GM21576 (cell line): ENCODE measurements around the gene KAT2B.

Experiments used
- ATAC-seq: cut with Tn5 transposase; IDR thresholded peaks from one replicate; pipeline ENCODE4 v1.9.1; 2021; ENCODE audit warnings: mild to moderate bottlenecking, moderate library complexity; ENCODE audit not compliant: unreplicated experiment

KAT2B gene

DNA sequence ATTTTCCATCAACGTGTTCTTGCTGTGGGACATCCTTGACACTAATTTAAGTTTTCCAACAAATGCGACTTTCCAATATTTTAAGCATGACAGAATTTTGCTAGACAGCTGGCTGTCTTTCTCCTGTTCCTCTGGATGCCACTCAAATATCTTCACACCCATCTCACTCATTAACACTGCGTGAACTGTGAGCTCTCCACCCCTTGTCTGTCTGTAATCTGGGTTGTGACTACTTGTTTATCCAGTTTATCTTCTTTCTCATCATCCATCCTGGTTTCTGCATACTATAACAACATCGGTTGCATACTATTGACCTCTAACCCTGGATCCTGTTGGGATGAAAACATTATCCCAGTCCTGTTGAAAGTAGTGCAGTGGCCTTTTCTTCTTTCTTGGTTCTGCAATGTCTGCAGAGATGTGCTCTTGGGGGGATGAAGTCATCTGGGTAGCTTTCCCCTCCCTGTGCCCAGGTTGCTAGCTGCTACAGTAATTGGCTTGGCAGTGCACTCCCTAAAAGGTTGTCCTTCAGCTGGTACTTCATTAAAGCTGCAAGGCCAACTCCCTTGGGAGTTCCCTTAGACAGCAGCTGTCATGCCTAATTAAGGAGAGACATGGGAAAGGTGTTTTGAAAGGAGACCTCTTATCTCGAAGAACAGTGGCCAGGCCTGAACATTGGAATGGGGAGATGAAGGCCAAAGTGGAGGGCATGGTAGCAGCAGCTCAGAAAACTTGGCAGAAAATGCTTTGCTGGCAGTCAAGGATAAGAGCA lies 24.7 kb downstream of the KAT2B start:
- no peak for ATAC-seq

DNA sequence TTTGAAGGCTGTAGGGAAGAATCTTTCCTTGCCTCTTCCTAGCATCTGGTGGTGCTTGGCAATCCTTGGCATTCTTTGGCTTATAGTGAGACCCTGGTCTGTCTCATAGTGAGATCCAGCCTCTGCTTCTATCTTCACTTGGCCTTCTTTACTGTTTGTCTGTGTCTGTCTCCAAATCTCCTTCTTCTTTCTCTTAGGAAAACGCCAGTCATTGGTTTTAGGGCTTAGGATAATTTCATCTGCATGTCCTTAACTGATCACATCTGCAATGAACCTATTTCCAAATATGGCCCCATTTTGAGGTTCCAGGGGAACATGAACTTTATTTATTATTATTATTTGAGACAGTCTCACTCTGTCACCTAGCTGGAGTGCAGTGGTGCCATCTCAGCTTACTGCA lies 25.8 kb downstream of the KAT2B start:
- ATAC-seq, result no peak

DNA sequence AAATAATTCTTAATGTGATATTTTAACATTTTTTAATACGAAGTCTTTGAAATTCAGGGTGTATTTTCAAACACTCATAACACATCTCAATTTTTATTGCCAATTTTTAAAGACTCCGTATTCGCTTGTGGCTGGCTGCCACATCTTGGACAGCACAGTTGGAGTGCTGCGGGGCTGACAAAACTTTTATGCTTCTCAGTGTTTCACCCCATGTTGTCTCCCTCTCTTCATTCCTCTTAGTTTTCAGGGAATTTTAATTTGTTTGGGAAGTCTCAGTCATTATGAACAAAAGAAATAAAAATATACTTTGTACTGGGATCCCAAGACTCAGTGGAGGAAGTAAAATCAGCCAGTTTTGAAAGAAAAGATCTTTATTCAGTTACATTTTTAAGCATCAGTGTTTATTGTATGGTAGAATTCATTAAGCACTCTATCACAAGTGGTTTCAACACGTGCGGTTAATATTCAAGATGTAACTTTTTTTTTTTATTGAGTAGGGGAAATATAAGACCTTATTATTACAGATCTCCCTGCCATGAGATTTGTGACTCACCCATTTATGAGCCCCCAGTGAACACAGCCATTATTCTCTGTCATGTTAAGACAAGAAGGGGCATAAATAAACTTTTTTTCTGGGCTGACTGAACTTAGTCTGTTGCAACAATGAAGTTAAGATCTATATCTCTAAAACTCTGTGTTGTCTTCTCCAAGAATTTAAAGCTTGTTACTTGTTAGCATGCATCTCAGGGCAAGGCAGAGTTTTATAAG lies 26.8 kb downstream of the KAT2B start:
- no peak for ATAC-seq

DNA sequence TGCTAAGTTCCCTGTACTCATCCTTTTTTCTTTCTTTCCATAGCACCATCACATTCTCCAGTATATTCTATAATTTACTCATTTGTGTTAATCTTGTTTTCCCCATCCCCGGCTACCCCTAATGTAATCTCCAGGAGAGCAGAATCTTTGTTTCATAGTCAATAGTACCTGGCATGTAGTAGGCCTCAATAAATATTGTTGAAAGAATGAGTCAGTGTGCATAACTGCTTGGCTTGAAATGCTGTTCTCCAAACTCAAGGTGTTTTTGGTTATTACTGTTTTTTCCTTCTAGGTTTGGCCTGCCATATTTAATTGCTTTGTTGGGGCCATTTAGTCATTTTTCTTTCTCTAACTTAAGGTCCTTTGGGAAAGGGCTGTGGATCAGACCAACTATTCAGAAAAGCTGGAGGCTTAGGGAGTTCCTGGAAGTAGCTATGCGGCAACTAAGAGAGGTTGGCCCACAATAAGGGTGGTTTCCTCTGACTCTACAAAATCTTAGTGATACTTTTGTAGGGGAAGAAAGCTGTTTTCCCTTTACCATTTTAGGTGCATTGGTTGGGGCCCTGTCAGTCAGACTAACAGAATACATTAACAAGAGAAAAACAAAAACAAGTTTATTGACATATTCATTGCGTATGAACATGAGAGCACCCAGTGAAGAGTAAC lies 28.4 kb downstream of the KAT2B start:
- ATAC-seq, result no peak

DNA sequence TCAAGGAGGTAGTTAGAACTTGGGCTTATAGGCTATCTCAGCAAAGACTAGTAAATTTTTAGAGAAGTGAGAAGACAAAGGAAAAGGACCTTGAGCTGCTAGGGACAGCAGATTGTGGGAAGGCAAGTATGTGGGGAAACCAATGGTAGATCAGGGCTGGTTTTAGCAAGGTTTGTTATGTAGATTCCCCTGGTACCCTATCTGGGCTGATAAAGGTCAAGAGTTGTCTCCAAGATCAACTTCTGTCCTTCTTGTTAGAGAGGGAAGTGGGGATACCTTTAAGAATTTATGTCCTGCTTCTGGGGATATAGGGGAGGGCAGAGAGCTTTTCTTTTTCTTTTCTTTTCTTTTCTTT lies 28.9 kb downstream of the KAT2B start:
- no peak for ATAC-seq

DNA sequence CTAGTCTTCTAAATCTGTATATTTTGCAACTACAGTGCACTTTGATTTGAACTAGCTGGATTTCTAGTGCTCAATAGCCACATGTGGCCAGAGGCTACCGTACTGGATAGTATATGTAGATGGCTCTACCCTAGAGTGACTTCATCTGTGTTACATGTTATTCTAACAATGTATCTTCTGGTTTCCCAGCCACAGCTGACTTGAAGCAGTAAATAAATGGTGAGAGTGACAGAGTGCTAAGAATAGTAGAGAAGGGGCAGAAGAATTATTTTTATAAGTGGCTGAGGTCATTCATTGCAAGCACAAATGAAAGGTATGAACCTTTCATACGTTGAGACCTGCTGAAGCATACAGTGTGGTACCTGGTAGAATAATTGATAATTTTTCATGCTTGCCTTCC lies 30.9 kb downstream of the KAT2B start:
- ATAC-seq, result no peak

DNA sequence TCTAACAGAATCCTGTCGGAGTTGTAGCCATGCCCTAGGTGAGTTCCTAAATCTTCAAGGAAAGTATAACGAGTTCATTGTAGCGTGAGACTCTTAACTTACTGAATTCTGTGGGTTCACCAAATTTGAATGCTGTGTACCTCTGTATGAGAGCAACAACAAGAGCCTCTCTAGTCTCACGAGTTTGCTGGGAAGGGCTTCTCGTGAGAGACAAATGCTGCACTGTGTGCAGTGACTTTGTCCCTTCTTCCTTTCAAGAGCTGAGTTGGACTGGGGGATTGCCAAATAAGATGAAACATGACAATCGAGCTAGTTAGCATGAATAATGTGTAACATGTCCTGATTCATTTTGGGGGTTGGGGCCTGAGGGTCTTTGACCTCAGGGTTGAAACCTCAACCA lies 32.2 kb downstream of the KAT2B start:
- ATAC-seq, result no peak

DNA sequence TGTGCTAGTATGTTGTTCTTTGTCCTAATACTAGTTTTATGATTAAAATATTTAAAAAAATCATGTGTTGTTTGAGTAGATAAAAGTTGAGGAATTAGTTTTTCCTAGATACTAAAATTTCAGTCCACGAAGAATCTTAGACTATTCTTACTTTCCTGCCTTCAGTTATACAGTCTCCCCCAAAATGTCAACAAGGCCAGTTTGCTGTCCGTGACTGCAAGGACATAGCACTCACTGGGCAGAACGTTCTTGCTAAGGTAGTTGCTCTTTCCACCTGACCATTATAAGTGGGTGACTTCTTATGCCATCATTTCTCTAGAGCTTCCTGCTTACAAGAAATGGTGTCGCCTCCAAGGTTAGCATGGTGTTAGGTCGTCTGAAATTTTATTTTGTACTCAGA lies 32.8 kb downstream of the KAT2B start:
- no peak for ATAC-seq

DNA sequence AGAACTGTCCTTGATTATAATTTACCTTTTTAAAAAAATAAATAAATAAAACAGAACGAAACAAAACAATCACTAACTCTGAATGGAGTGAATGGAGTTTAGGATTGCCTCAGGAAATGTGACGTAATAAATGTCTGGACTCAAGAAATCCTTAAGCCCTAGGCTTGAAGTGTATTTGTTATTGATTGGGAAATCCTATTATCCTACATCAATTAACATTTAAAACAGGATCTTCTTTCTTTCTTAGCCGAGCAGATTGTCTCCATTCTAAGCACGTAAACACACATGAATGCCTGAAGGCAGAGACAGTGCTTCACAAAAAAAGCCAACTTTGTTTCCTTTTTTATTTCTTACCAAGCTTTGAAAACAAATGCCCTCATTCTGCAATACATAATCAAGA lies 33.4 kb downstream of the KAT2B start:
- no peak for ATAC-seq

DNA sequence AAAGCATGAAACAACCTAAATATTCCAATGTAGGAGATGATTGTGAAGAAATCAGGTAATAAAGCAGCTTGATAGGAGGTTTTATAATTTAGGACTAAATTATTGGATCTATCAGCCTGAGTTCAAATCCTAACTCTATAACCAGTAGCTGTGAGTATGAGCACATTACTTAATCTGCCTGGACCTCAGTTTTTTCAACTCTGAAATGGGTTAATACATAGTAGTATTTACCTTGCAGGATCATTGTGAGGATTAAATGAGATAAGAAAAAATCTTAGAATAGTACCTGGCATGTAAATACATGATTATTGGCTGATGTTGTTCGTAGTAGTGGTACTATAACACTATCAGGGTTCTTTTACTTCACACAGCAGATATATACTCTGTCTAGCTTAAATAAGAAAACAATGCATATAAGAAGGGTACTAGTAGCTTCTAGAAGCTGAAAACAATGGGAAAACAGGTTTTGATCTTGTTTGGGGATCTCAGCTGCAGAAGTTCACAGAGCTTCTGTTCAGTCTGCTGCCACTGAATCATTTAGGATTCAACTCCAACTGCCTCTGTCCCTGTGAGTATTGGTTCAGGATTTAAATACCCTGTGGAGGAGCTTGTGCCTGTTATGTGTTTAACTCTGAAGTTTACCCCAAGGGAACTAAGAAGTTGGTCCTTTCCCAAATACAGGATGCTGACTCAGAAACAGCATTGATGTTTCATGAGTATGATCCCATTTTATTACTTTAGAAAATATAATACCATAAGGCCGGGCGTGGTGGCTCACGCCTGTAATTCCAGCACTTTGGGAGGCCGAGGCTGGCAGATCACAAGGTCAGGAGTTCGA lies 34.2 kb downstream of the KAT2B start:
- ATAC-seq, result no peak

DNA sequence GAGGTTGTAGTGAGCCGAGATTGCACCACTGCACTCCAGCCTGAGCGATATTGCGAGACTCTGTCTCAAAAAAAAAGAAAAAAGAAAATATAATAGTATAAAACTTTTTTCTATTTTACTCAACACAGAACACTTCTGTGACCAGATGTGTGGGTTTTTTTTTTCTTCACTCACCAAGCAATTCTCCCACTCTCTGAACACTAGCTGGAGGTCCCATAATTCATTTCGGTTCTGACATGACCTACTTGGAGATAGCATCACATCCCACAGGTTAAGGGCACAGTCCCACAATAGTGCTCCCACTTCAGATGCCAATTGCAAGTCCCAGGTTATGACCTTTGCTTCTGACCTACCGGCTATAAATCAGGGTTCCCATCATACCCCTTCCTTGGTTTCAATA lies 35.0 kb downstream of the KAT2B start:
- ATAC-seq, result no peak

DNA sequence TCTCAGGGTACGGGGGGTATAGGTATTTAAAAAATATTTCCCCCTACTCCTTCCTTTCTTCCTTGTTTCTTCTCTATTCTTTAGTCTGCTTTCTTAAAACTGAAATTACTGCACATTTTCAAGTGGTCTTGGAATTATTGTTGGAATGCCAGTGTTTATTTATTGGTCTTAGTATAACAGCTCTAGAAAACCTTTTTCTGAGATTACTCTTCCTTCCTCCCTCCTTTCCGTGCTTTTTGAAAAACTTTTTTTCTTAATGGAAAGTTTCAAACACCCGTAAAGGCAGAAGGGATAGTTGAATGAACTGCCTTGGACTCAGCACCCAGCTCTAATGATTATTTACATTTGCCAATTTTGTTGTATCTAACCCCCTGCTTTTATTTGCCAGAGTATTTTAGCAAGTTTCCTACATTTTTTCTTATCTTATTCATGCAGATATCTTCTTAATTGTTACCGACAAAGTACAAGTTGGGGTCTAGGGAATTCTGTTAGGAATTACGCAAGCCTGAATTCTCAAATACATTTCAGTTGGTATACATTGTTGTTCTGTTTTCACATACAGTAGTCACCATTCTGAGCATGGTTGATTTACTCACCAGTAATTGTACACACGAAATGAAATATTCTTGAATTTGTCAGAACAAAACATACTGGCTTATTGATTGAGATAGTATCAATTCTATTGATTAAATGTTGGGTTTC lies 36.2 kb downstream of the KAT2B start:
- no peak for ATAC-seq

DNA sequence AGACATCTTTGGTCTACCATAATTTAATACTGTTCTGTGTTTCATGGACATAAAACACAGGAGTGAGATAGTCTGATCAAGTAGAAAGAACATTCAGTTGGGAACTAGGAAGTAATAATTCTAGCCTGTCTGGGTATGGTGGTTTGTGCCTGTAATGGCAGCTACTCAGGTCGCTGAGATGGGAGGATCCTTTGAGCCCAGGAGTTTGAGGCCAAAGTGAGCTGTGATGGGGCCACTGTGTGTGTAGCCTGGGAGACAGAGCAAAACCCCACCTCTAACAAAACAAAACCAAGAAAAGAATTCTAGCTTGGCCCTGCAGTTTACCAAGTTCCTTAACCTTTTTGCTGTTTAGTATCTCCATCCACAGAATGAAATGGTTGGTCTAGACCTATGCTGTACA lies 36.8 kb downstream of the KAT2B start:
- ATAC-seq, result no peak

DNA sequence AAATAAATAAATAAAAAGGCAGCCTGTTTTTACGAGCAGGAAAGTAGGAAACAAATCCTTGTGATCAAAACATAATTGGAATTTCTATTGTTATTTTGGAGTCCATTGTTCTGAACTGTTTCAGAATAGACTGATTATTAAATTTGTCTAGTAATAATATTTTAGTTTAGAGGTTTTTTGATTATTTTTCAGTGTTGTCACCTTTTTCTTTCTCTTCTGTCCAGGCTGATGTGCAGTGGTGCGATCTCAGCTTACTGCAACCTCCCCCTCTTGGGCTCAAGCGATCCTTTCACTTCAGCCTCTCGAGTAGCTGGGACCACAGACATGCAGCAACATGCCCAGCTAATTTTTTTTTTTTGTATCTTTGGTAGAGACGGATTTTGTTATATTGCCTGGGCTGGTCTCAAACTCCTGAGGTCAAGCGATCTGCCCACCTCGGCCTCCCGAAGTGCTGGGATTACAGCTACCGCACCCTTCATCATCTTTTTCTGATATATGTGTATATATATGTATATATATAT lies 38.0 kb downstream of the KAT2B start:
- ATAC-seq, result no peak

DNA sequence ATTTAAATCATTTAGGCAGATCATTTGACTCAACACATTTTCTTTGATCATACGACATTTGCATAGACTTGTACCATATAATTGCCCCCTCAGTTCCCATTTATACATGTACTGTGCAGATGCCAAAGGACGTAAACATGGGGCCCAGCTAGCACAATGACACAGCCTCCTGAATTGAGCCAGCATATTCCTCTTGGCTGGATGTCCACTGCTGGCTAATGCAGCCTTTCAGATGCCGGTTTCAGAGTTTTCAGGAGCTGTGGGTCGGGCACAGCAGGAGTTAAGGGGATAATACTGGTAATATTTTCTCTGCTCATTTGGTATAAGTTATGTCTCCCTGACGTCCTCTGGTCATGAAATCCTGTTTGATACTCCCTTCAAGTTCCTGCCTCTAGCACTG lies 39.4 kb downstream of the KAT2B start:
- no peak for ATAC-seq

DNA sequence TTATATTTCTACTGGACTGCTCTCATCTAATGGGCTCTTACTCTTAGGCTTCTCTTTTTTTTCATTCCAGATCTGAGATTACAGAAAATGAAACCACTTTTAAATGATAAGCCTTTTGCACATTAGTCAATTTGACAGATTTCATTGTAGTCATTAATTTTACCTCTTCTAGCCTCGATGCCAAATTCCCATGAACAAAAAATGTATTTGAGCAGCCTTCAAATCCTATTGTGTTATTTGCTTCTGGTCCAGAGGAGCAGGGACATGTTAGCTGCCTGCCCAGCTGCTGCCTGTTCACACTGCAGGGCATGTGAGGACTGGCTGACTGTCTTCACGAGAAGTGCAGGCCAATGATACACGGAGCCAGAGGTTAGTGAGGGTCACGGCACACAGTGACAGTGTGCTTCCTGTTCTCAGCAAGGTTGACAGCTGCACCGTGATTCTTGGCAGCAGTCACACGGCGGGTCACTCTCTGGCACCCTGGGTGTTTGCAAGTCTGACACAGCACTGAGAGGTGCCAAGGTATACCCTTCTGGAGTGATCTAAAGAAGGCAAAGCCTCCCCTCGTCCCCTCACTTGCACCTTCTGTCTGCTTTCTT lies 40.8 kb downstream of the KAT2B start:
- peak; percentile 91 for ATAC-seq

DNA sequence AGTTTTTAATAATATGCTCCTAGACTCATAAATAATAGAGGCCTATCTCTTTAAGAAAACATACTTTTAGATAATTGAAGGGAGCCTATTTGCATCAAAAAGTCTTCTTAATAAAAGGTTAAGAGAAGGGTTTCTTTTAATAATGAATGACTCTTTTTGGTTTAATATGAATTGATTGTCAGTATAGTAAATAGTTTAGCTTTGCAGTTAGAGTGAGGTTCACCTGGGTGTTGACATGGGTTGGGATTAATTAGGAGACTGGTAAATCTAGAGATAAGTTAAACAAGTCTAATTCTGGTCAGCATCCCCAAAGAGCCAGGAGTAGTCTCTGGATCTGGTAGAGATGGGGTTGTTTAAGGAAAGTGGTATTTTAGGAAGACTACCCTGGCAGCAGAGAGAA lies 43.0 kb downstream of the KAT2B start:
- ATAC-seq, result no peak

DNA sequence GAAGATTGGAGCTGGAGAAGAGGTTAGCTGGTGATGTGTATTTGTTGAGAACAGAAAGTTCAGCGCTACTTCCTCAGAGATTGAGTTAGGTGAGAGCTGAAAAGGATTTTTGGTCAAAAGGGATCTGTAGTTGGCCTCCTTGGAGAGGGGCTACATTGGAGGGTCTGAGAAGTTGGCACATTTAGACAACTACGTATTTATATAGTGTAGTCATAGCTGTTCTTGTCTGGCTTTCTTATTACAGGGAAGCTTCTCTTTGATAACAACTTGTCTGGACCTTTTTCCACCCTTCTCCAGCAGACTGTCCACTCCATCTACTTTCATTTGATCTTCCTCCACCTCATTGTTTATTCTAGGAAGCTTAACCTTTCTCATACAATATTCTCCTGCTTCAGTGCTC lies 43.7 kb downstream of the KAT2B start:
- ATAC-seq, result no peak

DNA sequence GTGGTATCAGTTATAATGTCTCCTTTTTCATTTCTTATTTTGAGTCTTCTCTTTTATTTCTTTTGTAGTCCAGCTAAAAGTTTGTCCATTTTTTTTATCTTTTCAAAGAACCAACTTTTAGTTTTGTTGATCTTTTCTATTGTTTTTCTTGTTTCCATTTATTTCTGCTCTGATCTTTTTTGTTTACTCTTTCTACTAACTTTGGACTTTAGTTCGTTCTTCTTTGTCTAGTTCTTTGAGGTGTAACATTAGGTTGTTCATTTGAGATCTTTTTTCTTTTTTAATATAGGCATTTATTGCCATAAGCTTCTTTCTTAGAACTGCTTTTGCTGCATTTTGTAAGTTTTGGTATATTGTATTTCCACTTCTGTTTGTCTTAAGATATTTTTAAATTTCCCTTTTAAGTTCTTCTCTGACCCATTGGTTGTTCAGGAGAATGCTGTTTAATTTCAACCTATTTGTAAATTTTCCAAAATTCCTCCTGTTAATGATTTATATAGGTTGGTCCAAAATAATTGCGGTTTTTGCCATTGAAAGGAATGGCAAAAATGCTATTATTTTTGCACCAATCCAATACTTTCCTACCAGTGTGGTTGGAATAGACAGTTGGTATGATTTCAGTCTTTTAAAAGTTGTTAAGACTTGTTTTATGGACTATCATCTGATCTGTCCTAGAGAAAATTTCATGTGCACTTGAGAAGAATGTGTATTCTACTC lies 51.2 kb downstream of the KAT2B start:
- ATAC-seq, result no peak
